Mesothelial cell of epicardium (in vitro differentiated cells): ENCODE measurements around the gene AKAP13. TPM values are rescaled to one million over a fixed set of nuclear protein-coding genes. Genes with fewer than 3 reads are reported as not detected.

Source experiments
- DNase-seq, 2 experiments: peaks; one replicate each; pipeline ENCODE4 v3.0.0; 2021; ENCODE audit warnings: low spot score in 2 of 2; ENCODE audit not compliant: unreplicated experiment in 2 of 2
- H3K27ac Mint-ChIP-seq: 2 replicates; pipeline ENCODE4 v1.8.0; 2021; ENCODE audit warnings: mixed read lengths
- H3K27me3 Mint-ChIP-seq: 2 replicates; pipeline ENCODE4 v1.8.0; 2021; ENCODE audit warnings: low read depth, mixed read lengths
- H3K36me3 Mint-ChIP-seq: 2 replicates; pipeline ENCODE4 v1.8.0; 2021; ENCODE audit warnings: mixed read lengths
- H3K4me1 Mint-ChIP-seq: 2 replicates; pipeline ENCODE4 v1.8.0; 2021; ENCODE audit warnings: mixed read lengths
- H3K4me3 Mint-ChIP-seq: 2 replicates; pipeline ENCODE4 v1.8.0; 2021; ENCODE audit warnings: mild to moderate bottlenecking, moderate library complexity, mixed read lengths
- H3K9me3 Mint-ChIP-seq: 2 replicates; pipeline ENCODE4 v1.8.0; 2021; ENCODE audit warnings: mixed read lengths
- total RNA-seq: library from RNA; stranded (reverse); gene quantifications from 3 replicates; pipeline ENCODE4 v1.2.1, GENCODE V29; 2021
- TF ChIP-seq, protein P1 (sequence below): fragments of 200-600 bp; sonication (generic); IDR thresholded peaks from one replicate; pipeline ENCODE4 v1.5.0; 2021; ENCODE audit warnings: antibody characterized with exemption; ENCODE audit not compliant: unreplicated experiment

Gene AKAP13
- total RNA-seq, 1 donor from 2014 or later, result 109 TPM

DNA sequence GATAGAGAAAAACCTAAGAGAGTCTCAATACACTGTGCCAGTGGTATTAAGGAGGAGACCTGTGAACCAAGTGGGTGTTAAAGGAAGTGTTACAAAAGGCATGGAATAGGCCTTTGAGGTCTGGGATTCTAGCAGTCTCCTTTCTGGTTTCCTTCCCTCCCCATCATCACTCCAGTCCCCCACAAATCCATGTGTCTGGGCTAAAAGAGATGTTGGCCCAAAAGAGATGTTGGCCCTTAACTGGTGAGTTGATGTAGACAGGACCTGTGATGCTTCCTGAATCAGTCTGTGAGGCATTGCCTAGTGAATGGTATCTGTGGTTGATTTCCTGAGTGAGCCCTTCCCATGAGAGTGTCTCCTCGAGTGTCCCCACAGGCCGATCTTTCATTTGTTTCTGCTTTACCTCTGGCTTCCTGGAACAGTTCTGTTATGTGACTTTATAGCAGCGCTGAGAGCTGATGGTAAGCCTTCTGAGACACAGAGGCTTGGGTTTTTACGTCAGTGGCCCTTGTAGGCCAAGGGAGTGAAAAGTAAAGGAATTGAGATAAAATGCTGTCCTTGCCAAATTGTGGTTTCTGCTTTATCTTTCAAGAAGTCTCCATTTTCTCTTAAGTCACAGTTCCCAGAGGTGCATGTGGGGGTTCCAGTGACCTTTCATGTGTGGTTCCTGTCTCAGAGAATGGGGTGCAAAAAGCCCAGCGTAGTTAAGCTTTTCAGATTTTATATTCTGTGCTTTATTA, 326.5 kb downstream of the AKAP13 start:
- H3K4me1 Mint-ChIP-seq, result peaks cover 50% of the 10 kb centered on the region
- TF ChIP-seq, protein P1, sequence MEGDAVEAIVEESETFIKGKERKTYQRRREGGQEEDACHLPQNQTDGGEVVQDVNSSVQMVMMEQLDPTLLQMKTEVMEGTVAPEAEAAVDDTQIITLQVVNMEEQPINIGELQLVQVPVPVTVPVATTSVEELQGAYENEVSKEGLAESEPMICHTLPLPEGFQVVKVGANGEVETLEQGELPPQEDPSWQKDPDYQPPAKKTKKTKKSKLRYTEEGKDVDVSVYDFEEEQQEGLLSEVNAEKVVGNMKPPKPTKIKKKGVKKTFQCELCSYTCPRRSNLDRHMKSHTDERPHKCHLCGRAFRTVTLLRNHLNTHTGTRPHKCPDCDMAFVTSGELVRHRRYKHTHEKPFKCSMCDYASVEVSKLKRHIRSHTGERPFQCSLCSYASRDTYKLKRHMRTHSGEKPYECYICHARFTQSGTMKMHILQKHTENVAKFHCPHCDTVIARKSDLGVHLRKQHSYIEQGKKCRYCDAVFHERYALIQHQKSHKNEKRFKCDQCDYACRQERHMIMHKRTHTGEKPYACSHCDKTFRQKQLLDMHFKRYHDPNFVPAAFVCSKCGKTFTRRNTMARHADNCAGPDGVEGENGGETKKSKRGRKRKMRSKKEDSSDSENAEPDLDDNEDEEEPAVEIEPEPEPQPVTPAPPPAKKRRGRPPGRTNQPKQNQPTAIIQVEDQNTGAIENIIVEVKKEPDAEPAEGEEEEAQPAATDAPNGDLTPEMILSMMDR, result no peak
- peaks cover 13% of the 10 kb centered on the region for H3K36me3 Mint-ChIP-seq
- H3K27ac Mint-ChIP-seq, result peak overlapping the region; percentile 86
- DNase-seq, result no peak
- no peaks in the 10 kb centered on the region for H3K27me3 Mint-ChIP-seq
- H3K9me3 Mint-ChIP-seq, result no peaks in the 10 kb centered on the region
- no peak overlapping the region for H3K4me3 Mint-ChIP-seq

DNA sequence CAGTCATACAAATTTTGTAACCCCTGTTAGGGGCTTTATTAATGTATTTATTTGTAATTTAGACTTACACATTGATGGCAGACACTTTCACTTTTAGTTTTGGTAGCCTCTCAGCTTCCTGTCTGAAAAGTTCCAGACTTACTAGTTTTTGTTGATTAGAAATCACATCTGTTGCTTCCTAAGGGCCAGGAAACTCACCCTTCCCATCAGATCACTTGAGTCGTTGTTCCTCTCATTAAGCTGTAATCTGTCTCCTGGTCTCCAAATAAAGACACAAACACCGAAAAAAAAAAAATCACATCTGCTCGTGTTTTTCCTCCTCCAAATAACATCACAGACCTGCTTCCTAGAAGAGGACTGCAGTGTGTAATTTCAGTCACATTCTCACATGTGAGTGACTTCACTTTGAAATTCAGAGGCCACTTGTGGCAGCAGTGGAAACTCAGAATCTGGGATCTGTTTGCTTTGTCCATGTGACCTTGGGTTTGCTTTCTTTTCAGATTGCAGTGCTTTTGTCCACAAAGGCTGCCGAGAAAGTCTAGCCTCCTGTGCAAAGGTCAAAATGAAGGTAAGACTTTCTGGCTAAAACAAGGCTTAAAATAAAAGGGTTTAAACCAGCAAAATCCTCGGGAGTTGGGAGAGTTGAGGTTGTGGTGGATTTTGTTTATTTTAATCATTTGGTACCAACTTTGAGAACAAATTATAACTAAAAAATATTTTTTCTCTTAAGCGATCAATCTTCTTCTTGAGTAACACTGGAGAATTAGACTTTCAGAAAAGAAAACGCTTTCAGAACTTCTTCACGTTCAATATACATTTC, 327.3 kb downstream of the AKAP13 start:
- Mint-ChIP-seq H3K36me3 (peaks cover 18% of the 10 kb centered on the region), H3K9me3 (no peaks in the 10 kb centered on the region), H3K4me1 (peaks cover 44% of the 10 kb centered on the region), H3K27me3 (no peaks in the 10 kb centered on the region), H3K4me3 (peak overlapping the region; percentile 6), H3K27ac (peak overlapping the region; percentile 86)
- TF ChIP-seq, protein P1, result no peak
- DNase-seq, result no peak

DNA sequence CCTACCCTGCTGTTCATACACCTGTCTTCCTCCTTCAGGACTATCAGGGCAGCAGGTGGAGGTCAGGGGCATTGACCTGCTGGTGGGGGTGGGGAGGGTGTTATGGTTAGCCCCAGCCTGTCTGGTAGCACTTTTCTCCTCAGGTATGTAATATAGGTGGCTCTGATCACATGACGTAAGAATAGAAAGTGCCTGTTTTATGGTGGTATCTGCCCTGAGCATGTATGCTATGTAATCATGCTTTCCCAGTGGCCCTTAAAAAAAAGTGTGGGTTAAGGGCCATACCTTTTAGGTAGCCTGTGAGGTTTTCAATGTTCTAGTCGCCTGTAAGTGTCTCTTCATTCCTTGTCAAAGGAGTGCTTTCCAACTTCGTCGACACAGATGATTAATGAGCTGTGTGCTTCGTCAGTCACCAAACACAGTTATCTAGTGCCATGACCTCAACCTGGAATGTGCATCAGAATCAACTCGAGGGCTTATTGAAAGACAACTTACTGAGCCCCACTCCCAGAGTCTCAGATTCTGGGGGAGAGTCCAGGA, 328.1 kb downstream of the AKAP13 start:
- H3K27ac Mint-ChIP-seq, result peak overlapping the region; percentile 77
- H3K4me1 Mint-ChIP-seq, result peaks cover 41% of the 10 kb centered on the region

DNA sequence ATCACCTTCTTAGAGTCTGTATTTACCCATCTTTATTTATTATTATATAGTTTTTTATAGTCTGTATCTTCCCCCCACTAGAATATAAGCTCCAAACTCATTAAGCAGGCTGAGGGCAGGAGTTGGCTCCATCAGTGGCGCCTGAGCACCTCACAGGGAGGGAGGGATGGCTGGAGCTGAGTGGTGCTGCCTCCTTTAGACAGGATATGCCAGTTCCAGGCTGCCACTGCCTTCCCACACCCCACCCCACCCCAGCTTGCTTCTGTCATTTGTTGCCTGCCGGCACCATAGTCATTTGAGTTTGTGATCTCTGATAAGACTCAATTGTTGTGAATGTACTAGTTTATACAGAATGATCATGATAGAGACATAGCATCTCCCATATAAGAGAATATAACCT, 328.8 kb downstream of the AKAP13 start:
- TF ChIP-seq, protein P1, result no peak
- no peak for DNase-seq
- H3K4me1 Mint-ChIP-seq, result peaks cover 37% of the 10 kb centered on the region
- H3K36me3 Mint-ChIP-seq, result peaks cover 29% of the 10 kb centered on the region
- no peaks in the 10 kb centered on the region for H3K9me3 Mint-ChIP-seq
- no peaks in the 10 kb centered on the region for H3K27me3 Mint-ChIP-seq
- H3K4me3 Mint-ChIP-seq, result no peak overlapping the region
- no peak overlapping the region for H3K27ac Mint-ChIP-seq

More for the DNA sequence above, 328.1 kb downstream of the AKAP13 start:
- Mint-ChIP-seq H3K9me3 (no peaks in the 10 kb centered on the region), H3K4me3 (no peak overlapping the region), H3K36me3 (peaks cover 23% of the 10 kb centered on the region), H3K27me3 (no peaks in the 10 kb centered on the region)
- TF ChIP-seq, protein P1, result no peak
- DNase-seq, result no peak

DNA sequence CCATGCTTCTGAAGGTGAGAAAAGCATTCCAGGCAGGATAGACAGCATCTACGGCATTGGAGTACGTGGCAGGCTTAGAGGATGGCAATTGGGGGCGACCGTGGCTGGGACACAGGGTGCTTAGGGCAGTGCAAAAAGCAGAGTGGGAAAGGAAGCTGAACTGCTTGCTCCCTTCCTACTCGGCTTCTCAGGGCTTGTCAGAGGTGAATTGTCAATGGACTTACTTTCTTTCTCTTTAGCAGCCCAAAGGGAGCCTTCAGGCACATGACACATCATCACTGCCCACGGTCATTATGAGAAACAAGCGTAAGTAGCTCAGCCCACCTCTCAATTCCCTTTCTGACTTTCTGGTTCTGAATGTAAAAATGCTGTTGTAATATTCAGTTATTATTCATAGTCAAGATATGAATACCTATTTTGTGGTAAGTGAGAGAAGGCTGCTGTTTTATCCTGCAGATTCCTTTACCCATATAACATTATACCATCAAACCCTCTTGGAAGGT, 330.0 kb downstream of the AKAP13 start:
- Mint-ChIP-seq H3K9me3 (no peaks in the 10 kb centered on the region), H3K36me3 (peaks cover 32% of the 10 kb centered on the region), H3K27me3 (no peaks in the 10 kb centered on the region), H3K4me3 (no peak overlapping the region), H3K27ac (no peak overlapping the region), H3K4me1 (peaks cover 29% of the 10 kb centered on the region)
- TF ChIP-seq, protein P1, result no peak
- DNase-seq, result no peak
